ELF-1 (cell line): Measurements from ENCODE around the gene EED.
"Not testable (repeated sequence)": the region's sequence is repeated elsewhere in the genome, so short reads cannot be mapped to it uniquely, and the experiment has no call there.

Experiments used
- DNase-seq: peaks from one replicate; pipeline ENCODE4 v3.0.0-alpha.2; 2016; ENCODE audit warnings: low read depth, low spot score

The EED gene

GRCh38 chr11:86249307-86250098 lies 5.0 kb downstream of the EED start:
- no peak for DNase-seq

- no peak for DNase-seq
Observed at GRCh38 chr11:86251345-86251744, 6.8 kb downstream of the EED start.

GRCh38 chr11:86255896-86256295 lies 11.3 kb downstream of the EED start:
- no peak for DNase-seq

GRCh38 chr11:86256608-86257007 lies 12.1 kb downstream of the EED start:
- DNase-seq, result no peak

- DNase-seq, result no peak
Observed at GRCh38 chr11:86257446-86257845, 12.9 kb downstream of the EED start.

GRCh38 chr11:86259730-86260129 lies 15.2 kb downstream of the EED start:
- no peak for DNase-seq

GRCh38 chr11:86261328-86261727 lies 16.8 kb downstream of the EED start:
- DNase-seq, result peak; percentile 30

- no peak for DNase-seq
Observed at GRCh38 chr11:86262387-86262786, 17.8 kb downstream of the EED start.

GRCh38 chr11:86264649-86265048 lies 20.1 kb downstream of the EED start:
- no peak for DNase-seq

GRCh38 chr11:86265194-86265593 lies 20.6 kb downstream of the EED start:
- no peak for DNase-seq

GRCh38 chr11:86269645-86270044 lies 25.1 kb downstream of the EED start:
- no peak for DNase-seq

- DNase-seq, result peak; percentile 42
Observed at GRCh38 chr11:86274503-86274902, 29.9 kb downstream of the EED start.

- DNase-seq, result no peak
Observed at GRCh38 chr11:86274999-86275398, 30.4 kb downstream of the EED start.

- no peak for DNase-seq
Observed at GRCh38 chr11:86275493-86276370, 31.2 kb downstream of the EED start.

GRCh38 chr11:86277741-86278140 lies 33.2 kb downstream of the EED start:
- no peak for DNase-seq

GRCh38 chr11:86278226-86278625 lies 33.7 kb downstream of the EED start:
- no peak for DNase-seq

GRCh38 chr11:86279747-86280146 lies 35.2 kb downstream of the EED start:
- no peak for DNase-seq

GRCh38 chr11:86287468-86287796 lies 42.9 kb downstream of the EED start:
- no peak for DNase-seq

GRCh38 chr11:86288776-86289507 lies 44.4 kb downstream of the EED start:
- DNase-seq, result peak; percentile 6

- DNase-seq, result not testable (repeated sequence)
Observed at GRCh38 chr11:86289508-86290280, 45.1 kb downstream of the EED start.

GRCh38 chr11:86291466-86292262 lies 47.1 kb downstream of the EED start:
- DNase-seq, result peak; percentile 31
